Measurements from ENCODE around the gene SFTPB.
"Not testable (repeated sequence)": the region's sequence is repeated elsewhere in the genome, so short reads cannot be mapped to it uniquely, and the experiment has no call there.

The SFTPB gene

GRCh38 chr2:85619617-85620016, 48.4 kb downstream of the SFTPB start:
- H3K27me3 ChIP-seq (ENCODE audit: low read depth, low read length): no peaks in the 10 kb centered on the region
- H3K4me3 ChIP-seq (ENCODE audit: low read length): no peak overlapping the region
- no peak overlapping the region for H3K27ac ChIP-seq (ENCODE audit: low read length)
- no peak overlapping the region for H3K9ac ChIP-seq (ENCODE audit: low read length)
- H2AFZ ChIP-seq (ENCODE audit: low read depth, low read length): no peak overlapping the region
- peaks cover 7% of the 10 kb centered on the region for H4K20me1 ChIP-seq (ENCODE audit: insufficient read depth, low read length)
- H3K36me3 ChIP-seq (replicated peaks; ENCODE audit: low read depth, low read length): peaks cover 37% of the 10 kb centered on the region
- H3K9me3 ChIP-seq (ENCODE audit: insufficient read depth, low read length): no peaks in the 10 kb centered on the region
- TF ChIP-seq EZH2phosphoT487 (IDR thresholded peaks at IDR 0.05; ENCODE audit: low read depth): no peak
- no peak for TF ChIP-seq CTCF (IDR thresholded peaks at IDR 0.05; ENCODE audit: low read depth, low read length)
- H3K79me2 ChIP-seq (ENCODE audit: low read length): peaks cover 50% of the 10 kb centered on the region
- no peak overlapping the region for H3K4me2 ChIP-seq (ENCODE audit: low read length)
- peaks cover 8% of the 10 kb centered on the region for H3K4me1 ChIP-seq (ENCODE audit: low read length)

- H3K4me1 ChIP-seq (ENCODE audit: low read length); H3K27ac ChIP-seq (ENCODE audit: low read length); H4K20me1 ChIP-seq (ENCODE audit: insufficient read depth, low read length); H3K9ac ChIP-seq (ENCODE audit: low read length); H2AFZ ChIP-seq (ENCODE audit: low read depth, low read length); H3K27me3 ChIP-seq (ENCODE audit: low read depth, low read length); H3K9me3 ChIP-seq (ENCODE audit: insufficient read depth, low read length): not testable (repeated sequence)
- Histone ChIP-seq H3K79me2 (ENCODE audit: low read length) (peaks cover 50% of the 10 kb centered on the region), H3K4me3 (ENCODE audit: low read length) (peak overlapping the region; percentile 88; the same call in 1 of the 2 replicates), H3K36me3 (replicated peaks; ENCODE audit: low read depth, low read length) (peaks cover 25% of the 10 kb centered on the region), H3K4me2 (ENCODE audit: low read length) (peak overlapping the region; percentile 92)
Observed at GRCh38 chr2:85617723-85618122, 50.3 kb downstream of the SFTPB start.

DNA sequence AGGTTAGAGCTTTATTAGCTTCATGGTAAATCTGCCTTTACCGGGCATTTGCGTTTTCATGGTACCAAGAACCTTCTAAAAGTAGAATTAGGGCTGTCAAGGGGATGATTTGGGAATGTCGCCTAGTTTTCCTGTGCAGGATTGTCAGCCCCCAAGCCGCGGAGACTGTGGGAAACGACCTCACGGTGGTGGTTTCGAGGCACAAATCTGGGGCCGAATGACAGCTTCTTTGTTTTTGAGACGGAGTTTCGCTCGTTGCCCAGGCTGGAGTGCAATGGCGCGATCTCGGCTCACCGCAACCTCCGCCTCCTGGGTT, 52.6 kb downstream of the SFTPB start:
- Histone ChIP-seq H3K27ac (ENCODE audit: low read length) (no peak overlapping the region), H3K79me2 (ENCODE audit: low read length) (peaks cover 54% of the 10 kb centered on the region), H4K20me1 (ENCODE audit: insufficient read depth, low read length) (peaks cover 7% of the 10 kb centered on the region), H3K9ac (ENCODE audit: low read length) (no peak overlapping the region), H3K27me3 (ENCODE audit: low read depth, low read length) (no peaks in the 10 kb centered on the region), H3K4me1 (ENCODE audit: low read length) (peaks cover 13% of the 10 kb centered on the region), H3K9me3 (ENCODE audit: insufficient read depth, low read length) (no peaks in the 10 kb centered on the region), H2AFZ (ENCODE audit: low read depth, low read length) (no peak overlapping the region), H3K36me3 (replicated peaks; ENCODE audit: low read depth, low read length) (peaks cover 14% of the 10 kb centered on the region), H3K4me2 (ENCODE audit: low read length) (no peak overlapping the region), H3K4me3 (ENCODE audit: low read length) (no peak overlapping the region)
- TF ChIP-seq EZH2phosphoT487 (IDR thresholded peaks at IDR 0.05; ENCODE audit: low read depth): no peak
- TF ChIP-seq CTCF (IDR thresholded peaks at IDR 0.05; ENCODE audit: low read depth, low read length): no peak

GRCh38 chr2:85614757-85615156, 53.2 kb downstream of the SFTPB start:
- H3K9me3 ChIP-seq (ENCODE audit: insufficient read depth, low read length); H3K4me2 ChIP-seq (ENCODE audit: low read length); H4K20me1 ChIP-seq (ENCODE audit: insufficient read depth, low read length); H2AFZ ChIP-seq (ENCODE audit: low read depth, low read length); H3K27ac ChIP-seq (ENCODE audit: low read length); H3K4me3 ChIP-seq (ENCODE audit: low read length); H3K9ac ChIP-seq (ENCODE audit: low read length); H3K27me3 ChIP-seq (ENCODE audit: low read depth, low read length): not testable (repeated sequence)
- H3K79me2 ChIP-seq (ENCODE audit: low read length): peaks cover 52% of the 10 kb centered on the region
- peaks cover 13% of the 10 kb centered on the region for H3K4me1 ChIP-seq (ENCODE audit: low read length)
- H3K36me3 ChIP-seq (replicated peaks; ENCODE audit: low read depth, low read length): peaks cover 14% of the 10 kb centered on the region

DNA sequence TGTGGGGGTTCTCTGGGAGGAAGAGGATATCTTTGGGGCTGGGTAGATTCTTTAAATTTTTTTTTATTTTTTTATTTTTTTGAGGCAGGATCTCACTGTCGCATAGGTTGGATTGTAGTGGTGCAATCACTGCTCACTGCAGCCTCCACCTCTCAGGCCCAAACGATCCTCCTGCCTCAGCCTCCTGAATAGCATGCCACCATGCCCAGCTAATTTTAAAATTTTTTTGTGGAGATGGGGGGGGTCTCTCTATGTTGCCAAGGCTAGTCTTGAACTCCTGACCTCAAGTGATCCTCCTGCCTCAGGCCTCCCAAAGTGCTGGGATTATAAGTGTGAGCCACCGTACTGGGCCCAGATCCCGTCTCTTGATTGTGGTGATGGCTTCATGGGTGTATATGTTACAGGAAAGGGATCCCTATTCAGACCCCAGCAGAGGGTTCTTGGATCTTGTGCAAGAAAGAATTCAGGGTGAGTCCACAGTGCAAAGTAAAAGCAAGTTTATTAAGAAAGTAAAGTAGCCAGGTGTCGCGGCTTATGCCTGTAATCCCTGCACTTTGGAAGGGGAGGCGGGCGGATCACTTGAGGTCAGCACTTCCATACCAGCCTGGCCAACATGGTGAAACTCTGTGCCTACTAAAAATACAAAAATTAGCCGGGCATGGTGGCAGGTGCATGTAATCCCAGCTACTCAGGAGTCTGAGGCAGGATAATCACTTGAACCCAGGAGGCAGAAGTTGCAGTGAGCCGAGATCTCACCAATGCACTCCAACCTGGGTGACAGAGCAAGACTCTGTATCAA, 54.1 kb downstream of the SFTPB start:
- Histone ChIP-seq H3K79me2 (ENCODE audit: low read length) (peaks cover 44% of the 10 kb centered on the region), H2AFZ (ENCODE audit: low read depth, low read length) (no peak overlapping the region), H3K27me3 (ENCODE audit: low read depth, low read length) (no peaks in the 10 kb centered on the region), H4K20me1 (ENCODE audit: insufficient read depth, low read length) (peaks cover 7% of the 10 kb centered on the region), H3K4me3 (ENCODE audit: low read length) (no peak overlapping the region), H3K4me2 (ENCODE audit: low read length) (no peak overlapping the region), H3K36me3 (replicated peaks; ENCODE audit: low read depth, low read length) (peaks cover 12% of the 10 kb centered on the region), H3K9ac (ENCODE audit: low read length) (no peak overlapping the region), H3K9me3 (ENCODE audit: insufficient read depth, low read length) (no peaks in the 10 kb centered on the region), H3K27ac (ENCODE audit: low read length) (no peak overlapping the region), H3K4me1 (ENCODE audit: low read length) (peaks cover 13% of the 10 kb centered on the region)
- no peak for TF ChIP-seq CTCF (IDR thresholded peaks at IDR 0.05; ENCODE audit: low read depth, low read length)
- no peak for TF ChIP-seq EZH2phosphoT487 (IDR thresholded peaks at IDR 0.05; ENCODE audit: low read depth)
